Activated CD8-positive, alpha-beta T cell treated with anti-CD3 and anti-CD28 coated beads for 36 hours (primary cell): ENCODE data around the gene MANBA. TPM values are rescaled to one million over a fixed set of nuclear protein-coding genes. Genes with fewer than 3 reads are reported as not detected.

Experiments
- ATAC-seq: fragments of 200-7000 bp; cut with Tn5 transposase; one replicate; pipeline ENCODE4 v1.10.0; 2021; ENCODE audit warnings: mild to moderate bottlenecking, moderate library complexity
- CTCF ChIA-PET: fragments of 350-600 bp; sonication (Branson Sonifier 250); formaldehyde crosslinking; loops from one replicate; lab custom pipeline; 2021; ENCODE audit warnings: antibody characterized with exemption; lab: Charles Lee
- POLR2A ChIA-PET: fragments of 350-600 bp; sonication (Branson Sonifier 250); formaldehyde crosslinking; loops from one replicate; lab custom pipeline; 2021; ENCODE audit warnings: antibody characterized with exemption; lab: Charles Lee
- DNase-seq: peaks from one replicate; pipeline ENCODE4 v3.0.0-alpha.2; 2020
- H3K27ac Mint-ChIP-seq: one replicate; pipeline ENCODE4 v1.8.0; 2021; ENCODE audit warnings: mild to moderate bottlenecking, mixed read lengths
- H3K27me3 Mint-ChIP-seq: one replicate; pipeline ENCODE4 v1.8.0; 2021; ENCODE audit warnings: mixed read lengths
- H3K36me3 Mint-ChIP-seq: one replicate; pipeline ENCODE4 v1.8.0; 2021; ENCODE audit warnings: low read depth, mixed read lengths
- H3K4me1 Mint-ChIP-seq: one replicate; pipeline ENCODE4 v1.8.0; 2021; ENCODE audit warnings: low read depth, mixed read lengths
- H3K4me3 Mint-ChIP-seq: one replicate; pipeline ENCODE4 v1.8.0; 2021; ENCODE audit warnings: mild to moderate bottlenecking, moderate library complexity, mixed read lengths
- H3K9me3 Mint-ChIP-seq: one replicate; pipeline ENCODE4 v1.8.0; 2021; ENCODE audit warnings: mixed read lengths
- intact Hi-C: fragments of 100-400 bp; cut with micrococcal nuclease; formaldehyde crosslinking; loops from one replicate; pipeline ENCODE4 v1.10.0; 2022
- total RNA-seq, 2 experiments: library from RNA; stranded (reverse); gene quantifications; one replicate each; pipeline ENCODE4 v1.2.3, GENCODE V29; 2021
- TF ChIP-seq, protein P1 (sequence below): fragments of 200-600 bp; IDR thresholded peaks from one replicate; pipeline ENCODE4 v1.8.0; 2022; ENCODE audit warnings: antibody characterized with exemption, mild to moderate bottlenecking

Gene MANBA
- total RNA-seq, 2 experiments from 2014 or later: 14.5 to 16.3 TPM

- H3K27ac Mint-ChIP-seq: peak overlapping the region; percentile 77
- H3K36me3 Mint-ChIP-seq: peaks cover 90% of the 10 kb centered on the region
- intact Hi-C loops: no loop called here
- peaks cover 92% of the 10 kb centered on the region for H3K4me1 Mint-ChIP-seq
- peaks cover 2% of the 10 kb centered on the region for H3K9me3 Mint-ChIP-seq
- TF ChIP-seq, protein P1, sequence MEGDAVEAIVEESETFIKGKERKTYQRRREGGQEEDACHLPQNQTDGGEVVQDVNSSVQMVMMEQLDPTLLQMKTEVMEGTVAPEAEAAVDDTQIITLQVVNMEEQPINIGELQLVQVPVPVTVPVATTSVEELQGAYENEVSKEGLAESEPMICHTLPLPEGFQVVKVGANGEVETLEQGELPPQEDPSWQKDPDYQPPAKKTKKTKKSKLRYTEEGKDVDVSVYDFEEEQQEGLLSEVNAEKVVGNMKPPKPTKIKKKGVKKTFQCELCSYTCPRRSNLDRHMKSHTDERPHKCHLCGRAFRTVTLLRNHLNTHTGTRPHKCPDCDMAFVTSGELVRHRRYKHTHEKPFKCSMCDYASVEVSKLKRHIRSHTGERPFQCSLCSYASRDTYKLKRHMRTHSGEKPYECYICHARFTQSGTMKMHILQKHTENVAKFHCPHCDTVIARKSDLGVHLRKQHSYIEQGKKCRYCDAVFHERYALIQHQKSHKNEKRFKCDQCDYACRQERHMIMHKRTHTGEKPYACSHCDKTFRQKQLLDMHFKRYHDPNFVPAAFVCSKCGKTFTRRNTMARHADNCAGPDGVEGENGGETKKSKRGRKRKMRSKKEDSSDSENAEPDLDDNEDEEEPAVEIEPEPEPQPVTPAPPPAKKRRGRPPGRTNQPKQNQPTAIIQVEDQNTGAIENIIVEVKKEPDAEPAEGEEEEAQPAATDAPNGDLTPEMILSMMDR: no peak
- ChIA-PET CTCF (no interaction called here), POLR2A (interaction anchor here (1.4 kb wide), 1 partner anchor 90 kb away, joined by 4 read pairs; no protein-coding TSS in a partner anchor)
- DNase-seq (no peak), ATAC-seq (no peak)
- H3K27me3 Mint-ChIP-seq: no peaks in the 10 kb centered on the region
- no peak overlapping the region for H3K4me3 Mint-ChIP-seq
These were observed 168.5 kb downstream of the MANBA start for GRCh38 chr4:102592256-102592655.

DNA sequence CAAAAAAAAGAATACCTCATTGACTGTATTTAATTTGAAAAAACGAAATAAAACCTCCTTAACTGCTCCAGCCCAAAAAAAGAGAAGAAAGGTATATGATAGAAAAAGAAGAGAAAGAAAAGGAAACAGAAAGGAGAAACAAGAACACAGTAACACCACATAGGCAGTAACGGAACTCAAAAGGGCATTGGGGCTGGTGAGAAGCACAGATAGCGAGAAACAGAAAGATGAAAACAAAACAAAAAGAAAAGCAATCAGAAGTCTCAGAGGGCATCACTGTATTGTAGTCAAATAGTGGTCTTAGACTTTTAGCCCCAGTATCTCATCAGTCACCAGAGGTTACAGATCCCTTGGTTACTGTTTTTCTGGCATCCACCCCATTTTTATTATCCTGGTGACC lies 171.0 kb downstream of the MANBA start:
- TF ChIP-seq, protein P1: no peak
- Mint-ChIP-seq H3K27me3 (no peaks in the 10 kb centered on the region), H3K27ac (peak overlapping the region; percentile 79), H3K4me1 (peaks cover 96% of the 10 kb centered on the region), H3K4me3 (peak overlapping the region; percentile 32), H3K9me3 (peaks cover 2% of the 10 kb centered on the region), H3K36me3 (peaks cover 91% of the 10 kb centered on the region)
- CTCF ChIA-PET: no interaction called here
- intact Hi-C loops: loop anchor here (5.0 kb wide), 3 partner anchors 38 to 87 kb away; partner anchors contain the start of gene NFKB1
- DNase-seq: no peak
- POLR2A ChIA-PET: interaction anchor here (1.0 kb wide), 1 partner anchor 23 kb away, joined by 3 read pairs; no protein-coding TSS in a partner anchor
- peak; percentile 34 for ATAC-seq

GRCh38 chr4:102586644-102587021 lies 174.1 kb downstream of the MANBA start:
- peak overlapping the region; percentile 95 for H3K27ac Mint-ChIP-seq
- DNase-seq (peak; percentile 83), ATAC-seq (peak; percentile 62)
- ChIA-PET POLR2A (interaction anchor here (0.8 to 2.6 kb wide), 10 partner anchors 9 to 242 kb away, joined by 3 to 15 read pairs (median 4); no protein-coding TSS in a partner anchor), CTCF (interaction anchor here (0.8 to 1.5 kb wide), 6 partner anchors 11 to 513 kb away, joined by 3 to 7 read pairs (median 4); partner anchors contain the start of gene BDH2)
- no peak overlapping the region for H3K4me3 Mint-ChIP-seq
- peaks cover 87% of the 10 kb centered on the region for H3K4me1 Mint-ChIP-seq
- peaks cover 2% of the 10 kb centered on the region for H3K9me3 Mint-ChIP-seq
- TF ChIP-seq, protein P1: no peak
- intact Hi-C loops: loop anchor here (5.0 kb wide), 3 partner anchors 41 to 84 kb away; partner anchors contain the start of gene NFKB1
- H3K36me3 Mint-ChIP-seq: peaks cover 88% of the 10 kb centered on the region
- H3K27me3 Mint-ChIP-seq: no peaks in the 10 kb centered on the region

DNA sequence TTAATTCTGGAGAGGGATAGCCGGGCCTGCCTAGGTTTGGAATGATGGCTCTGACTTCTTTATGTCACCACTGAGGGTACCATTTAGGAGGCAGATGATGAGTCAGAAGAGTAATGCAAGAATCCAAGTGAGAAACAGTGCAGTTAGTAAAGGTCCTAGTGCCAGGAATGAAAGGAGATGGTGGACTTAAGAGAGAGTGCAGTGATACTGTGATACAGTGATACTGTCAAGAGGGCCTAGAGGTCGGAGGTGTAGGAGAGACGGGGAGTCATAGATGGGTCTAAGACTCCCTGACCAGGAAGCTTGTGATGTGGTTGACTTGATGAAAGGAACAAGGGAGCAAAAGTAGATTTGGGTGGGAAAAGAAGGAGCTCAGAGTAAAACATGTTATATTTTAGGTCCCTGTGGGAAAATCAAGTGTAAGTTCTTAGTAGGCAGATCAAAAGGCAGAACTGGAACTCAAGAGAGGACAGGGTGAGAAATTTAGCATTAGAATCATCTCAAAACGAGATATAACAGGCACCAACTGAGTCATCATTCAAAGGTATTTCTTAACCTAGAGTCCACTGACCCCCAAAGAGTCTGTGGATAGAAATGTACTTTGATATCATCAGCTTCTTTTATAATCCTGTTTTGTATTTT lies 174.6 kb downstream of the MANBA start:
- H3K27me3 Mint-ChIP-seq: no peaks in the 10 kb centered on the region
- ATAC-seq: peak; percentile 75
- DNase-seq: no peak
- peaks cover 85% of the 10 kb centered on the region for H3K4me1 Mint-ChIP-seq
- H3K27ac Mint-ChIP-seq: peak overlapping the region; percentile 95
- CTCF ChIA-PET: interaction anchor here (0.8 to 1.5 kb wide), 6 partner anchors 10 to 514 kb away, joined by 3 to 7 read pairs (median 4); partner anchors contain the start of gene BDH2
- H3K4me3 Mint-ChIP-seq: peak overlapping the region; percentile 5
- POLR2A ChIA-PET: interaction anchor here (0.8 to 2.6 kb wide), 11 partner anchors 10 to 242 kb away, joined by 3 to 15 read pairs (median 4); no protein-coding TSS in a partner anchor
- H3K9me3 Mint-ChIP-seq: no peaks in the 10 kb centered on the region
- intact Hi-C loops: loop anchor here (5.0 kb wide), 3 partner anchors 41 to 84 kb away; partner anchors contain the start of gene NFKB1
- TF ChIP-seq, protein P1: no peak
- H3K36me3 Mint-ChIP-seq: peaks cover 86% of the 10 kb centered on the region
